Posterior vena cava (tissue), 2 donors: ENCODE measurements around the gene MAFG. TPM values are rescaled to one million over a fixed set of nuclear protein-coding genes. Genes with fewer than 3 reads are reported as not detected.

Experiments used
- DNase-seq: peaks from one replicate; pipeline ENCODE4 v3.0.0-alpha.2; 2020; ENCODE audit warnings: low spot score
- intact Hi-C, 2 donors: fragments of 100-400 bp; cut with DNase I; formaldehyde crosslinking; loops; one replicate each; pipeline versions ENCODE4 v1.14.1 to v1.14.2; 2022 to 2023
- total RNA-seq, 2 donors: library from RNA; stranded (reverse); fragmentation: NEBNext Ultra II Directional; extraction: Animal tissue kit (Norgen Biotek cat#: 25700); gene quantifications; one replicate each; pipeline ENCODE4 v1.2.1, GENCODE V29; 2021
- donor health status: DM: yes; HTN: yes; CAD: no.
- donor health status: DM: yes; HTN: yes; CAD: no.

The MAFG gene
- total RNA-seq, 2 donors from 2014 or later, result 25.0 to 36.2 TPM

GRCh38 chr17:81914103-81914850, 13.3 kb downstream of the MAFG start:
- DNase-seq, result no peak
- intact Hi-C loops, result loop anchor here in 1 of 2 donors (5.0 kb wide), 1 partner anchor 847 kb away; no protein-coding TSS in a partner anchor

GRCh38 chr17:81913394-81914102, 14.0 kb downstream of the MAFG start:
- DNase-seq, result no peak

GRCh38 chr17:81912441-81913309, 14.9 kb downstream of the MAFG start:
- intact Hi-C loops, result loop anchor here (2.0 to 5.0 kb wide), 2 partner anchors 78 to 845 kb away; no protein-coding TSS in a partner anchor
- DNase-seq, result no peak

More at GRCh38 chr17:81913394-81914102, 14.0 kb downstream of the MAFG start:
- intact Hi-C loops, result loop anchor here (2.0 to 5.0 kb wide), 2 partner anchors 77 to 846 kb away; no protein-coding TSS in a partner anchor

GRCh38 chr17:81911969-81912368, 15.6 kb downstream of the MAFG start:
- intact Hi-C loops, result loop anchor here (2.0 to 5.0 kb wide), 2 partner anchors 79 to 845 kb away; no protein-coding TSS in a partner anchor
- no peak for DNase-seq

- intact Hi-C loops, result loop anchor here in 1 of 2 donors (5.0 kb wide), 1 partner anchor 844 kb away; no protein-coding TSS in a partner anchor
- peak; percentile 96 for DNase-seq
Measured at GRCh38 chr17:81911277-81911961, 16.1 kb downstream of the MAFG start, which contains the start of gene PCYT2. TSS of gene PCYT2 (minus strand) at chr17:81911399. CDS start at chr17:81911355, 44 bp downstream.

- intact Hi-C loops, result loop anchor here in 1 of 2 donors (5.0 kb wide), 1 partner anchor 844 kb away; no protein-coding TSS in a partner anchor
- no peak for DNase-seq
Measured at GRCh38 chr17:81910840-81911276, 16.7 kb downstream of the MAFG start.

GRCh38 chr17:81909966-81910839, 17.3 kb downstream of the MAFG start:
- no peak for DNase-seq
- intact Hi-C loops, result loop anchor here in 1 of 2 donors (5.0 kb wide), 1 partner anchor 843 kb away; no protein-coding TSS in a partner anchor

- DNase-seq, result no peak
Measured at GRCh38 chr17:81909231-81909630, 18.3 kb downstream of the MAFG start.

GRCh38 chr17:81908793-81909192, 18.7 kb downstream of the MAFG start:
- no peak for DNase-seq
- intact Hi-C loops, result no loop called here

More at GRCh38 chr17:81909231-81909630, 18.3 kb downstream of the MAFG start:
- intact Hi-C loops, result no loop called here

GRCh38 chr17:81907219-81908145, 20.1 kb downstream of the MAFG start:
- intact Hi-C loops, result no loop called here
- DNase-seq, result no peak

- no peak for DNase-seq
- intact Hi-C loops, result no loop called here
Measured at GRCh38 chr17:81906476-81907218, 20.9 kb downstream of the MAFG start.

GRCh38 chr17:81905993-81906392, 21.5 kb downstream of the MAFG start:
- intact Hi-C loops, result no loop called here
- no peak for DNase-seq

- DNase-seq, result no peak
- intact Hi-C loops, result no loop called here
Measured at GRCh38 chr17:81905424-81905875, 22.1 kb downstream of the MAFG start.

- DNase-seq, result no peak
- intact Hi-C loops, result no loop called here
Measured at GRCh38 chr17:81904600-81905423, 22.7 kb downstream of the MAFG start.
